Naive thymus-derived CD4-positive, alpha-beta T cell (primary cell): Measurements from ENCODE around the gene GAMT. TPM values are rescaled to one million over a fixed set of nuclear protein-coding genes. Genes with fewer than 3 reads are reported as not detected.
A peak's percentile ranks its signal among the peaks of the same experiment; 100 is the strongest.

ENCODE experiments used
- ATAC-seq: fragments of 150-1000 bp; cut with Tn5 transposase; 2 replicates; pipeline ENCODE4 v1.10.0; 2021; ENCODE audit warnings: mild to moderate bottlenecking, moderate library complexity
- CTCF ChIA-PET: fragments of 350-600 bp; sonication (Branson Sonifier 250); formaldehyde crosslinking; loops from one replicate; lab custom pipeline; 2021; ENCODE audit warnings: antibody characterized with exemption; lab: Charles Lee
- POLR2A ChIA-PET: fragments of 350-600 bp; sonication (Branson Sonifier 250); formaldehyde crosslinking; loops from one replicate; lab custom pipeline; 2021; ENCODE audit warnings: antibody characterized with exemption, inconsistent platforms; lab: Charles Lee
- DNase-seq, 9 donors: peaks; one replicate each; pipeline versions ENCODE4 v3.0.0 to v3.0.0-alpha.2; 2020 to 2022; ENCODE audit warnings: mixed read lengths in 1 of 9
- H3K27ac ChIP-seq: one replicate; pipeline ENCODE4 v1.7.0; 2013; ENCODE audit warnings: mild to moderate bottlenecking, low read depth, low read length, moderate library complexity
- H3K27me3 ChIP-seq, 2 donors: one replicate each; pipeline ENCODE4 v1.7.0; 2013; ENCODE audit warnings: low read length in 2 of 2, mild to moderate bottlenecking in 2 of 2, moderate library complexity in 2 of 2; ENCODE audit not compliant: control insufficient read depth in 2 of 2, insufficient read depth in 2 of 2
- H3K36me3 ChIP-seq, 3 experiments: 1 replicate in 2 of 3; 2 replicates in 1 of 3; pipeline ENCODE4 v1.7.0; 2013; ENCODE audit warnings: low read length in 3 of 3, mild to moderate bottlenecking in 3 of 3, moderate library complexity in 1 of 3; ENCODE audit not compliant: insufficient read depth in 3 of 3, control insufficient read depth in 2 of 3
- H3K4me1 ChIP-seq, 2 donors: one replicate each; pipeline ENCODE4 v1.7.0; 2013; ENCODE audit warnings: low read length in 2 of 2, mild to moderate bottlenecking in 2 of 2, moderate library complexity in 1 of 2; ENCODE audit not compliant: control insufficient read depth in 2 of 2, insufficient read depth in 2 of 2
- H3K4me3 ChIP-seq: 2 replicates; pipeline ENCODE4 v1.7.0; 2013; ENCODE audit warnings: mild to moderate bottlenecking, low read length
- H3K9me3 ChIP-seq, 3 experiments: 1 replicate in 2 of 3; 2 replicates in 1 of 3; pipeline ENCODE4 v1.7.0; 2013; ENCODE audit warnings: low read length in 3 of 3; ENCODE audit not compliant: control insufficient read depth in 2 of 3
- H3K27ac Mint-ChIP-seq, 9 donors: one replicate each; pipeline ENCODE4 v1.8.0; 2020 to 2022; ENCODE audit warnings: mixed read lengths in 9 of 9, mild to moderate bottlenecking in 8 of 9, moderate library complexity in 5 of 9, inconsistent platforms in 2 of 9
- H3K27me3 Mint-ChIP-seq, 5 donors: one replicate each; pipeline ENCODE4 v1.8.0; 2021 to 2022; ENCODE audit warnings: mixed read lengths in 5 of 5, mild to moderate bottlenecking in 1 of 5
- H3K36me3 Mint-ChIP-seq, 5 donors: one replicate each; pipeline ENCODE4 v1.8.0; 2020 to 2022; ENCODE audit warnings: mixed read lengths in 5 of 5, mild to moderate bottlenecking in 3 of 5, inconsistent platforms in 1 of 5
- H3K4me1 Mint-ChIP-seq, 7 donors: one replicate each; pipeline ENCODE4 v1.8.0; 2020 to 2022; ENCODE audit warnings: mixed read lengths in 7 of 7, mild to moderate bottlenecking in 3 of 7, inconsistent platforms in 1 of 7
- H3K4me3 Mint-ChIP-seq, 10 donors: one replicate each; pipeline ENCODE4 v1.8.0; 2020 to 2022; ENCODE audit warnings: mild to moderate bottlenecking in 10 of 10, mixed read lengths in 10 of 10, moderate library complexity in 6 of 10, inconsistent platforms in 2 of 10
- H3K9me3 Mint-ChIP-seq, 11 donors: one replicate each; pipeline ENCODE4 v1.8.0; 2020 to 2022; ENCODE audit warnings: mixed read lengths in 11 of 11, mild to moderate bottlenecking in 4 of 11, inconsistent platforms in 1 of 11, moderate library complexity in 1 of 11
- intact Hi-C, 2 donors: fragments of 100-400 bp; cut with micrococcal nuclease; formaldehyde crosslinking; loops; one replicate each; pipeline ENCODE4 v1.15.1; 2023
- polyA plus RNA-seq, 2 donors: library from polyadenylated mRNA; unstranded; fragments of 300-500 nt; fragmentation: Illumina TruSeq; gene quantifications; one replicate each; pipeline ENCODE4 v1.2.3, GENCODE V29; 2021
- total RNA-seq, 6 experiments: library from RNA in 5 of 6; stranded (reverse) in 5 of 6; gene quantifications; 1 replicate in 5 of 6; 2 replicates in 1 of 6; pipeline ENCODE4 v1.2.3 and lab custom pipeline; 2021 to 2026

GAMT gene
- total and polyA plus RNA-seq, 7 experiments from 2014 or later: 10.9 to 32.3 (median 22.8) TPM

GRCh38 chr19:1394252-1395193 lies 6.8 kb downstream of the GAMT start:
- ChIA-PET CTCF (no interaction called here), POLR2A (interaction anchor here (0.6 to 1.1 kb wide), 2 partner anchors 14 to 36 kb away, joined by 3 read pairs; no protein-coding TSS in a partner anchor)
- intact Hi-C loops: no loop called here
- H3K27ac ChIP-seq: no peak overlapping the region
- H3K4me1 ChIP-seq: peaks cover 0 to 6% of the 10 kb centered on the region in 2 donors
- peaks cover 0 to 7% (median 4%) of the 10 kb centered on the region in 7 donors for H3K4me1 Mint-ChIP-seq
- peaks cover 0 to 10% (median under 1%) of the 10 kb centered on the region in 5 donors for H3K36me3 Mint-ChIP-seq
- H3K27me3 ChIP-seq: no peaks in the 10 kb centered on the region
- no peak overlapping the region for H3K27ac Mint-ChIP-seq
- H3K9me3 Mint-ChIP-seq: no peaks in the 10 kb centered on the region
- H3K9me3 ChIP-seq: no peaks in the 10 kb centered on the region
- DNase-seq (no peak), ATAC-seq (no peak)
- H3K36me3 ChIP-seq: peaks cover 0 to 50% (median 0%) of the 10 kb centered on the region in 3 experiments
- no peak overlapping the region for H3K4me3 ChIP-seq
- no peak overlapping the region for H3K4me3 Mint-ChIP-seq
- H3K27me3 Mint-ChIP-seq: no peaks in the 10 kb centered on the region

GRCh38 chr19:1393841-1394240 lies 7.5 kb downstream of the GAMT start:
- Mint-ChIP-seq H3K4me1 (peaks cover 0 to 12% (median 7%) of the 10 kb centered on the region in 7 donors), H3K9me3 (no peaks in the 10 kb centered on the region), H3K27me3 (no peaks in the 10 kb centered on the region), H3K36me3 (peaks cover 0 to 16% (median 7%) of the 10 kb centered on the region in 5 donors), H3K4me3 (no peak overlapping the region), H3K27ac (no peak overlapping the region)
- DNase-seq (no peak), ATAC-seq (no peak)
- Histone ChIP-seq H3K9me3 (no peaks in the 10 kb centered on the region), H3K4me3 (no peak overlapping the region), H3K4me1 (peaks cover 0 to 6% of the 10 kb centered on the region in 2 donors), H3K27ac (no peak overlapping the region), H3K36me3 (peaks cover 0 to 57% (median 5%) of the 10 kb centered on the region in 3 experiments), H3K27me3 (no peaks in the 10 kb centered on the region)
- intact Hi-C loops: no loop called here
- POLR2A ChIA-PET: no interaction called here
- CTCF ChIA-PET: no interaction called here

GRCh38 chr19:1392939-1393530 lies 8.3 kb downstream of the GAMT start:
- Mint-ChIP-seq H3K27me3 (no peaks in the 10 kb centered on the region), H3K36me3 (peaks cover 0 to 18% (median 9%) of the 10 kb centered on the region in 5 donors), H3K4me3 (no peak overlapping the region), H3K4me1 (peaks cover 0 to 13% (median 7%) of the 10 kb centered on the region in 7 donors), H3K27ac (no peak overlapping the region), H3K9me3 (no peaks in the 10 kb centered on the region)
- Histone ChIP-seq H3K4me3 (no peak overlapping the region), H3K4me1 (peaks cover 0 to 6% of the 10 kb centered on the region in 2 donors), H3K27ac (no peak overlapping the region), H3K9me3 (no peaks in the 10 kb centered on the region), H3K36me3 (peaks cover 3 to 65% (median 5%) of the 10 kb centered on the region in 3 experiments), H3K27me3 (no peaks in the 10 kb centered on the region)
- POLR2A ChIA-PET: no interaction called here
- no peak for DNase-seq
- ATAC-seq: no peak
- intact Hi-C loops: no loop called here
- CTCF ChIA-PET: no interaction called here

- Mint-ChIP-seq H3K27me3 (no peaks in the 10 kb centered on the region), H3K4me1 (peaks cover 0 to 13% (median 7%) of the 10 kb centered on the region in 7 donors), H3K36me3 (peaks cover 0 to 18% (median 9%) of the 10 kb centered on the region in 5 donors), H3K4me3 (no peak overlapping the region), H3K27ac (no peak overlapping the region), H3K9me3 (no peaks in the 10 kb centered on the region)
- H3K36me3 ChIP-seq: peaks cover 3 to 65% (median 5%) of the 10 kb centered on the region in 3 experiments
- H3K4me3 ChIP-seq: no peak overlapping the region
- ATAC-seq (no peak), DNase-seq (no peak)
- intact Hi-C loops: no loop called here
- H3K9me3 ChIP-seq: no peaks in the 10 kb centered on the region
- peaks cover 0 to 6% of the 10 kb centered on the region in 2 donors for H3K4me1 ChIP-seq
- ChIA-PET CTCF (no interaction called here), POLR2A (no interaction called here)
- no peak overlapping the region for H3K27ac ChIP-seq
- no peaks in the 10 kb centered on the region for H3K27me3 ChIP-seq
Measured at GRCh38 chr19:1392407-1392806, 8.9 kb downstream of the GAMT start.

GRCh38 chr19:1390890-1391423 lies 10.4 kb downstream of the GAMT start:
- CTCF ChIA-PET: no interaction called here
- no peak overlapping the region for H3K4me3 Mint-ChIP-seq
- Histone ChIP-seq H3K36me3 (peaks cover 3 to 74% (median 5%) of the 10 kb centered on the region in 3 experiments), H3K9me3 (no peaks in the 10 kb centered on the region), H3K4me1 (no peaks in the 10 kb centered on the region), H3K27me3 (no peaks in the 10 kb centered on the region), H3K27ac (no peak overlapping the region), H3K4me3 (no peak overlapping the region)
- ATAC-seq (no peak), DNase-seq (no peak)
- H3K4me1 Mint-ChIP-seq: peaks cover 2 to 20% (median 8%) of the 10 kb centered on the region in 7 donors
- intact Hi-C loops: no loop called here
- H3K9me3 Mint-ChIP-seq: no peaks in the 10 kb centered on the region
- H3K27ac Mint-ChIP-seq: no peak overlapping the region
- no peaks in the 10 kb centered on the region for H3K27me3 Mint-ChIP-seq
- peaks cover 0 to 18% (median 9%) of the 10 kb centered on the region in 5 donors for H3K36me3 Mint-ChIP-seq
- POLR2A ChIA-PET: no interaction called here

GRCh38 chr19:1389033-1389940 lies 12.1 kb downstream of the GAMT start:
- Histone ChIP-seq H3K4me1 (peaks cover 4 to 7% of the 10 kb centered on the region in 2 donors), H3K36me3 (peaks cover 3 to 68% (median 5%) of the 10 kb centered on the region in 3 experiments), H3K27me3 (no peaks in the 10 kb centered on the region), H3K4me3 (no peak overlapping the region), H3K27ac (no peak overlapping the region), H3K9me3 (no peaks in the 10 kb centered on the region)
- ATAC-seq (no peak), DNase-seq (no peak)
- Mint-ChIP-seq H3K36me3 (peaks cover 0 to 18% (median 9%) of the 10 kb centered on the region in 5 donors), H3K27me3 (no peaks in the 10 kb centered on the region), H3K4me3 (no peak overlapping the region), H3K27ac (peak overlapping the region in 3 of 9 donors; percentile 21 to 81 (median 51)), H3K4me1 (peaks cover 5 to 32% (median 15%) of the 10 kb centered on the region in 7 donors), H3K9me3 (no peaks in the 10 kb centered on the region)
- intact Hi-C loops: no loop called here
- POLR2A ChIA-PET: interaction anchor here (0.7 kb wide), 1 partner anchor 1469 kb away, joined by 3 read pairs; no protein-coding TSS in a partner anchor
- CTCF ChIA-PET: no interaction called here
